Skeletal muscle satellite cell (primary cell): Measurements from ENCODE around the gene CNOT1. TPM values are rescaled to one million over a fixed set of nuclear protein-coding genes. Genes with fewer than 3 reads are reported as not detected.
A peak's percentile ranks its signal among the peaks of the same experiment; 100 is the strongest.

ENCODE experiments used
- H3K27me3 ChIP-seq: 2 replicates; pipeline ENCODE4 v1.7.0; 2013; ENCODE audit warnings: low read length; ENCODE audit not compliant: control insufficient read depth, insufficient read depth
- H3K36me3 ChIP-seq: 2 replicates; pipeline ENCODE4 v1.7.0; 2013; ENCODE audit warnings: mild to moderate bottlenecking, control low read depth, low read length; ENCODE audit not compliant: insufficient read depth
- H3K4me1 ChIP-seq: 2 replicates; pipeline ENCODE4 v1.7.0; 2013; ENCODE audit warnings: low read length; ENCODE audit not compliant: control insufficient read depth, insufficient read depth
- H3K4me2 ChIP-seq: 2 replicates; pipeline ENCODE4 v1.7.0; 2013; ENCODE audit warnings: mild to moderate bottlenecking, low read length
- H3K4me3 ChIP-seq: 2 replicates; pipeline ENCODE4 v1.7.0; 2013; ENCODE audit warnings: low read length
- H3K9ac ChIP-seq: 2 replicates; pipeline ENCODE4 v1.7.0; 2013; ENCODE audit warnings: mild to moderate bottlenecking, low read depth, low read length, moderate library complexity
- H3K9me3 ChIP-seq: replicated peaks from 2 replicates; pipeline ENCODE4 v1.7.0; 2013; ENCODE audit warnings: mild to moderate bottlenecking, control low read depth, low read length
- small RNA-seq: library from RNA; depleted of rRNA; stranded (forward); fragments of <200 nt; gene quantifications from one replicate; pipeline ENCODE3, GENCODE V24; 2012

Gene CNOT1

GRCh38 chr16:58481931-58482330 lies 147.7 kb downstream of the CNOT1 start:
- Histone ChIP-seq H3K9me3 (no peaks in the 10 kb centered on the region), H3K4me3 (no peak overlapping the region), H3K9ac (no peak overlapping the region), H3K36me3 (no peaks in the 10 kb centered on the region), H3K4me2 (no peak overlapping the region), H3K27me3 (peaks cover 20% of the 10 kb centered on the region), H3K4me1 (no peaks in the 10 kb centered on the region)

GRCh38 chr16:58481226-58481869 lies 148.3 kb downstream of the CNOT1 start:
- Histone ChIP-seq H3K4me3 (no peak overlapping the region), H3K4me2 (no peak overlapping the region), H3K9ac (no peak overlapping the region), H3K36me3 (no peaks in the 10 kb centered on the region), H3K4me1 (no peaks in the 10 kb centered on the region), H3K9me3 (no peaks in the 10 kb centered on the region), H3K27me3 (peaks cover 23% of the 10 kb centered on the region)

DNA sequence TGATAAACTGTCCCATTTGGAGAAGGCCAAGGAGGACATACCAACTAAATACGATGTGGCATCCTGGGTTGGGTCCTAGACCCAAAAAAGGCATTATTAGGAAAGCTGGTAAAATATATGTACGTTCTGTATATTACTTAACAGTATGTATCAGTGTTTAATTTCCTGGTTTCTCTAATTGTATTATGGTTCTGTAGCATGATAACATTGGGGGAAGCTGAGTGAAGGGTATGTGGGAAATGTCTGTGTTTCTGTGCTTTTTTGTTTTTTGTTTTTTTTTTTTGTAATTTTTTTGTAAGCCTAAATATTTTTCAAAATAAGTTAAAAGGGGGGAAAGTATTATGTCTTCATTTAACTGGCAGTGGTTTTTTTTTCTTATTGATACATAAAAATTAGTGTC lies 151.2 kb downstream of the CNOT1 start:
- no peak overlapping the region for H3K9ac ChIP-seq
- peaks cover 36% of the 10 kb centered on the region for H3K27me3 ChIP-seq
- no peaks in the 10 kb centered on the region for H3K36me3 ChIP-seq
- no peak overlapping the region for H3K4me3 ChIP-seq
- no peaks in the 10 kb centered on the region for H3K9me3 ChIP-seq
- H3K4me2 ChIP-seq = no peak overlapping the region
- H3K4me1 ChIP-seq = no peaks in the 10 kb centered on the region

- H3K9ac ChIP-seq = no peak overlapping the region
- H3K36me3 ChIP-seq = no peaks in the 10 kb centered on the region
- no peaks in the 10 kb centered on the region for H3K4me1 ChIP-seq
- H3K4me3 ChIP-seq = no peak overlapping the region
- no peak overlapping the region for H3K4me2 ChIP-seq
- H3K9me3 ChIP-seq = no peaks in the 10 kb centered on the region
- H3K27me3 ChIP-seq = peaks cover 47% of the 10 kb centered on the region
Measured at GRCh38 chr16:58476791-58477190, 152.8 kb downstream of the CNOT1 start.

DNA sequence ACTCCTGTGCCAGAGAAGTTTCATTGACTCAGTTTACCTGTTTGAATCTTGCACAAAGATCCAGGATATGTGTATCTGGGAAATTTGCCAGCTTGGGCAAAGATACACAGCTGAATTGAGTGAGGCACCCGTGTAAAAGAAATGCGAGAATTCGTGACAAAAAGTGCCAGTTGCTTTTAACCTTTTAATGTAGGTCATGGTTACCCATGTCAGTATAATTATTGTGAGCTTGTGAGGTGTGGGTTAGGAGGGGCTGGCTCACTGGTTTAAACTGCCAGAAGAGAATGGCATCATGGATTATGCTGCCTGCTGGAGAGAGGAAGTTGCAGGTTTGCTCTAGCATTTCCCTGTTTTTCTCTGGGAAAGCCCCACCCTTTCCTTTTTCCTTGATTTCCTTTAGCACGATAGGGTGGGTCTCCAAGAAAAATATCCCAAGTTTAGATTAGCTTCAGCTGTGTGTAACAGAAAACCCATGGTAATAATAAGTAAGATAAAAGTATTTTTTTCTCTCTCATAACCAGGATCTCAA lies 154.5 kb downstream of the CNOT1 start:
- H3K4me2 ChIP-seq = no peak overlapping the region
- H3K9ac ChIP-seq = no peak overlapping the region
- H3K27me3 ChIP-seq = peaks cover 52% of the 10 kb centered on the region
- no peaks in the 10 kb centered on the region for H3K4me1 ChIP-seq
- no peaks in the 10 kb centered on the region for H3K9me3 ChIP-seq
- H3K4me3 ChIP-seq = no peak overlapping the region
- no peaks in the 10 kb centered on the region for H3K36me3 ChIP-seq

GRCh38 chr16:58474296-58474695 lies 155.3 kb downstream of the CNOT1 start:
- Histone ChIP-seq H3K9ac (no peak overlapping the region), H3K9me3 (no peaks in the 10 kb centered on the region), H3K36me3 (no peaks in the 10 kb centered on the region), H3K4me1 (no peaks in the 10 kb centered on the region), H3K27me3 (peaks cover 54% of the 10 kb centered on the region), H3K4me2 (no peak overlapping the region), H3K4me3 (no peak overlapping the region)

DNA sequence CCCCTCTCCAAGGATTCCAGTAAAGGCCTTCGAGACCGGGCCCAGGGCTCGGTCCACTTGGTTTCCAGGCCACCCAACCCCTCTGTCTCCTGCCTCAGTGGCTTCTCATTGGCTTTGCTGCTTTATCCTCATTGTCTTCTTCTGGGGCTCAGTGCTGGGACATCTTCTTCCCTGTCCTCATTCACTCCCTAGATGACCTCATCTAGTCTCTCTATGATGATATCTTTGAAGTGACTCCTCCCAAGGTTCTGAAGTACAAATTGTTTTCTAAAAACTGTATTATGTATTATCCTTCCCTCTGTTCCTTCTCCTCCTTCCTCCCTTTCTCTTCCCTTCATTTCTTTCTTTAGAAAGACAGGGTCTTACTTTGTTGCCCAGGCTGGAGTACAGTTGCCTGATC lies 156.8 kb downstream of the CNOT1 start:
- Histone ChIP-seq H3K36me3 (no peaks in the 10 kb centered on the region), H3K4me1 (no peaks in the 10 kb centered on the region), H3K9ac (no peak overlapping the region), H3K27me3 (peaks cover 59% of the 10 kb centered on the region), H3K4me2 (no peak overlapping the region), H3K4me3 (no peak overlapping the region), H3K9me3 (no peaks in the 10 kb centered on the region)

DNA sequence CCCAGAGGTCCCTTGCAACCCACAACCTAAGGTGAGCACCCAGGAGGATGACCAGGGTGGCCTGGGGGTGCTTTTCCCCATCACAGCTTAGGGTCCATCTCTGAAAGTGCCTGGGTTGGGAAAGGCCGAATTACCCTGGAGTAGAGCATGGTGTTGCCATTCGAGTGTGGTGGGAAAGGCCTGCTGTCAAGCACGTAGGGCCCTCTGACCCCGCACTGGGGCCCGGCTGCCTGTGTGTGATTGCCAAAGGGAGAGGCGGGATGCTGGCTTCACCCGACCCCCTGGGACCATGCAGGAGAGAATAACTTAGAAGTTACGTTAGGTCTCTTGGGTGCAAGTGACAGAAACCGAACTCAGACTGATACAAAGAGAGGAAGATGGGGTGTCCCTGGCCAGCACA lies 157.4 kb downstream of the CNOT1 start:
- peaks cover 64% of the 10 kb centered on the region for H3K27me3 ChIP-seq
- no peaks in the 10 kb centered on the region for H3K36me3 ChIP-seq
- H3K4me1 ChIP-seq = no peaks in the 10 kb centered on the region
- H3K4me2 ChIP-seq = no peak overlapping the region
- H3K9ac ChIP-seq = no peak overlapping the region
- H3K9me3 ChIP-seq = no peaks in the 10 kb centered on the region
- H3K4me3 ChIP-seq = no peak overlapping the region

- no peaks in the 10 kb centered on the region for H3K4me1 ChIP-seq
- peaks cover 68% of the 10 kb centered on the region for H3K27me3 ChIP-seq
- no peak overlapping the region for H3K9ac ChIP-seq
- H3K36me3 ChIP-seq = no peaks in the 10 kb centered on the region
- H3K4me2 ChIP-seq = no peak overlapping the region
- H3K4me3 ChIP-seq = no peak overlapping the region
- no peaks in the 10 kb centered on the region for H3K9me3 ChIP-seq
Measured at GRCh38 chr16:58471209-58471975, 158.2 kb downstream of the CNOT1 start.

Small RNA genes lying within 50 kb of the gene (small RNA-seq; reads per million reads assigned to genes)
- gene RNU6-103P (not detected), gene SNORA46 (801 reads per million, percentile 99 among the genes with 10 or more reads in this experiment), gene SNORA50A (not detected)
